MCF 10A (cell line): ENCODE data around the gene RPL7A. TPM values are rescaled to one million over a fixed set of nuclear protein-coding genes. Genes with fewer than 3 reads are reported as not detected.

ENCODE experiments used
- BruUV-seq: library from RNA; stranded (reverse); fragments of 400-500 nt; replicated peaks from 2 replicates; lab custom pipeline; 2021; lab: Mats Ljungman, UMichigan
- CTCF ChIA-PET: fragments of 300-600 bp; sonication (Branson Sonifier 250); formaldehyde crosslinking; extraction: SDS; loops from one replicate; lab custom pipeline; 2021; ENCODE audit warnings: antibody characterized with exemption, inconsistent platforms; lab: Yijun Ruan, JAX
- POLR2A ChIA-PET: fragments of 300-600, 350-650 bp; sonication (Branson Sonifier 250); formaldehyde crosslinking; extraction: SDS; loops from one replicate; lab custom pipeline; 2020; ENCODE audit warnings: antibody characterized with exemption, inconsistent platforms; lab: Yijun Ruan, JAX
- DNase-seq: peaks from one replicate; pipeline ENCODE4 v3.0.0-alpha.2; 2018; ENCODE audit not compliant: unreplicated experiment
- H3K27ac Mint-ChIP-seq: one replicate; pipeline ENCODE4 v1.8.0; 2022; ENCODE audit warnings: mild to moderate bottlenecking, low read depth, mixed read lengths; ENCODE audit not compliant: unreplicated experiment
- H3K27me3 Mint-ChIP-seq: one replicate; pipeline ENCODE4 v1.8.0; 2022; ENCODE audit warnings: mixed read lengths; ENCODE audit not compliant: insufficient read depth, unreplicated experiment
- H3K36me3 Mint-ChIP-seq: one replicate; pipeline ENCODE4 v1.8.0; 2022; ENCODE audit warnings: mild to moderate bottlenecking, moderate library complexity, mixed read lengths; ENCODE audit not compliant: insufficient read depth, unreplicated experiment
- H3K4me1 Mint-ChIP-seq: one replicate; pipeline ENCODE4 v1.8.0; 2022; ENCODE audit warnings: mixed read lengths; ENCODE audit not compliant: insufficient read depth, unreplicated experiment
- H3K4me3 Mint-ChIP-seq: one replicate; pipeline ENCODE4 v1.8.0; 2022; ENCODE audit warnings: mild to moderate bottlenecking, moderate library complexity, mixed read lengths; ENCODE audit not compliant: unreplicated experiment
- H3K9me3 Mint-ChIP-seq: one replicate; pipeline ENCODE4 v1.8.0; 2022; ENCODE audit warnings: mixed read lengths; ENCODE audit not compliant: unreplicated experiment
- CTCF ChIP-seq: fragments of 200-600 bp; IDR thresholded peaks from one replicate; pipeline ENCODE4 v1.8.0; 2022; ENCODE audit warnings: antibody characterized with exemption, mild to moderate bottlenecking; ENCODE audit not compliant: unreplicated experiment
- intact Hi-C: fragments of 100-400 bp; cut with micrococcal nuclease; formaldehyde crosslinking; loops from 2 replicates; pipeline ENCODE4 v1.14.1; 2022
- total RNA-seq: library from RNA; stranded (reverse); gene quantifications from 2 replicates; pipeline ENCODE4 v1.2.3, GENCODE V29; 2022

The RPL7A gene
- total RNA-seq, 1 experiment from 2014 or later: 2,129 TPM

- no peak for TF ChIP-seq CTCF
- BruUV-seq: no TSS peak
- no peak for DNase-seq
- no peak overlapping the region for H3K4me3 Mint-ChIP-seq
- H3K27ac Mint-ChIP-seq: no peak overlapping the region
- peaks cover 20% of the 10 kb centered on the region for H3K4me1 Mint-ChIP-seq
- peaks cover 7% of the 10 kb centered on the region for H3K36me3 Mint-ChIP-seq
- no peaks in the 10 kb centered on the region for H3K27me3 Mint-ChIP-seq
- CTCF ChIA-PET: interaction anchor here (0.6 to 1.4 kb wide), 2 partner anchors 31 to 108 kb away, joined by 3 read pairs; no protein-coding TSS in a partner anchor
- POLR2A ChIA-PET: interaction anchor here (0.6 to 3.4 kb wide), 3 partner anchors 23 to 34 kb away, joined by 3 to 33 read pairs (median 3); partner anchors contain the start of genes SURF1 and SURF2
- H3K9me3 Mint-ChIP-seq: no peaks in the 10 kb centered on the region
- intact Hi-C loops: no loop called here
Observed at GRCh38 chr9:133379153-133380086, 31.4 kb downstream of the RPL7A start.

- ChIA-PET POLR2A (no interaction called here), CTCF (no interaction called here)
- no peaks in the 10 kb centered on the region for H3K36me3 Mint-ChIP-seq
- DNase-seq: no peak
- BruUV-seq: no TSS peak
- no peak overlapping the region for H3K27ac Mint-ChIP-seq
- H3K4me1 Mint-ChIP-seq: peaks cover 15% of the 10 kb centered on the region
- no peaks in the 10 kb centered on the region for H3K27me3 Mint-ChIP-seq
- intact Hi-C loops: no loop called here
- H3K4me3 Mint-ChIP-seq: no peak overlapping the region
- no peaks in the 10 kb centered on the region for H3K9me3 Mint-ChIP-seq
- no peak for TF ChIP-seq CTCF
Observed at GRCh38 chr9:133380734-133381133, 32.7 kb downstream of the RPL7A start.

GRCh38 chr9:133382507-133383141 lies 34.6 kb downstream of the RPL7A start:
- CTCF ChIA-PET: no interaction called here
- POLR2A ChIA-PET: no interaction called here
- no peak for TF ChIP-seq CTCF
- intact Hi-C loops: no loop called here
- BruUV-seq: no TSS peak
- H3K9me3 Mint-ChIP-seq: no peaks in the 10 kb centered on the region
- no peaks in the 10 kb centered on the region for H3K36me3 Mint-ChIP-seq
- H3K4me1 Mint-ChIP-seq: peaks cover 9% of the 10 kb centered on the region
- H3K27ac Mint-ChIP-seq: no peak overlapping the region
- no peak for DNase-seq
- H3K27me3 Mint-ChIP-seq: no peaks in the 10 kb centered on the region
- no peak overlapping the region for H3K4me3 Mint-ChIP-seq

- Mint-ChIP-seq H3K9me3 (no peaks in the 10 kb centered on the region), H3K4me3 (no peak overlapping the region), H3K4me1 (peaks cover 1% of the 10 kb centered on the region), H3K36me3 (no peaks in the 10 kb centered on the region), H3K27me3 (no peaks in the 10 kb centered on the region), H3K27ac (no peak overlapping the region)
- DNase-seq: no peak
- intact Hi-C loops: no loop called here
- BruUV-seq: no TSS peak
- CTCF ChIA-PET: no interaction called here
- TF ChIP-seq CTCF: no peak
- POLR2A ChIA-PET: interaction anchor here (0.6 kb wide), 1 partner anchor 36 kb away, joined by 3 read pairs; the partner anchor contains the start of genes MED22 and RPL7A
Observed at GRCh38 chr9:133383438-133383837, 35.4 kb downstream of the RPL7A start.
